ENCODE data around the gene CLEC11A. TPM values are rescaled to one million over a fixed set of nuclear protein-coding genes. Genes with fewer than 3 reads are reported as not detected.

Gene CLEC11A
- total and polyA plus RNA-seq, 10 of the 15 experiments (the other 5 are each of a cell fraction or from before 2014, with no cell fraction given): not detected

DNA sequence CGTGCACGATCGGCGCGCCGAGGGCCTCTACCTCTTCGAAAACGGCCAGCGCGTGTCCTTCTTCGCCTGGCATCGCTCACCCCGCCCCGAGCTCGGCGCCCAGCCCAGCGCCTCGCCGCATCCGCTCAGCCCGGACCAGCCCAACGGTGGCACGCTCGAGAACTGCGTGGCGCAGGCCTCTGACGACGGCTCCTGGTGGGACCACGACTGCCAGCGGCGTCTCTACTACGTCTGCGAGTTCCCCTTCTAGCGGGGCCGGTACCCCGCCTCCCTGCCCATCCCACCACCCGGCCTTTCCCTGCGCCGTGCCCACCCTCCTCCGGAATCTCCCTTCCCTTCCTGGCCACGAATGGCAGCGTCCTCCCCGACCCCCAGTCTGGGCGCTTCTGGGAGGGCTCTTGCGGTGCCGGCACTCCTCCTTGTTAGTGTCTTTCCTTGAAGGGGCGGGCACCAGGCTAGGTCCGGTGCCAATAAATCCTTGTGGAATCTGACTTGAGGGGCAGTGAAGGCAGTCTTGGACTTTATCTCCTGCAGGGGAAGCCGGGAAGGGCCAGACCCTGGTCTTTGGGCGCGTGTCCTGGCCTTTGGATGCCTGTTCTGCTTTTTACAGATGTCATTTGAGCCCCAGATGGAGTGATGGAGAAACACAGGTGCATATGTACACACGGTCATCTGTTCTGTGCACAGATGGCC is 2.2 kb downstream of the CLEC11A start:
- no peak for FAIRE-seq
- peak overlapping the region; percentile 34 for H2AFZ ChIP-seq (ENCODE audit: control insufficient read depth, low read depth, low read length)
- in situ Hi-C loops (cut with MboI): no loop called here

More for the DNA sequence above, 2.2 kb downstream of the CLEC11A start:
- Histone ChIP-seq H3K4me2 (ENCODE audit: control insufficient read depth, insufficient read depth) (peak overlapping the region; percentile 64), H3K36me3 (ENCODE audit: control insufficient read depth in 2 of 2, insufficient read depth in 2 of 2, low read length in 1 of 2) (no peaks in the 10 kb centered on the region), H4K20me1 (ENCODE audit: control insufficient read depth, insufficient read depth) (no peaks in the 10 kb centered on the region), H3K79me2 (ENCODE audit: control insufficient read depth, insufficient read depth, low read length) (no peaks in the 10 kb centered on the region), H3K27ac (ENCODE audit: control insufficient read depth, insufficient read depth) (no peak overlapping the region), H3K9me3 (replicated peaks; ENCODE audit: control insufficient read depth, insufficient read depth, low read length) (peaks cover 1% of the 10 kb centered on the region; the same call in 2 of the 3 replicates), H3K27me3 (replicated peaks in 1 of 2; ENCODE audit: control insufficient read depth in 2 of 2, insufficient read depth in 2 of 2, low read length in 1 of 2) (peaks cover 2 to 5% of the 10 kb centered on the region in 2 experiments; a peak in 3 of 4 replicates), H3K9ac (ENCODE audit: control insufficient read depth, insufficient read depth, low read length) (no peak overlapping the region), H3K4me1 (ENCODE audit: control insufficient read depth, insufficient read depth, low read length) (no peaks in the 10 kb centered on the region), H3K4me3 (no peak overlapping the region)
- no TSS peak for BruUV-seq (replicated peaks)
- intact Hi-C loops (cut with micrococcal nuclease; ENCODE audit: unreplicated experiment): no loop called here
- RAD21 ChIA-PET (ENCODE audit: unreplicated experiment): interaction anchor here (0.7 kb wide), 1 partner anchor 197 kb away, joined by 7 read pairs; no protein-coding TSS in a partner anchor
- DNase-seq (ENCODE audit: low read depth, low spot score) (no peak), ATAC-seq (peak; percentile 57)
- WGBS (ENCODE audit: insufficient coverage, insufficient replicate concordance, low lambda C conversion rate, missing lambda C conversion rate): 9% methylated on average over 45 of the region's 52 CpGs
- POLR2A ChIA-PET: interaction anchor here (0.7 kb wide), 1 partner anchor 364 kb away, joined by 3 read pairs; no protein-coding TSS in a partner anchor
- TF ChIP-seq RELA (IDR thresholded peaks at IDR 0.05; ENCODE audit: borderline replicate concordance, partially characterized antibody) (no peak), BHLHE40 (IDR thresholded peaks at IDR 0.05; ENCODE audit: borderline replicate concordance in 1 of 2, low read depth in 2 of 2, low read length in 1 of 2) (peak in 1 of 2 experiments; percentile 37; a peak in 1 of 4 replicates)
- TF ChIP-seq, protein P1, sequence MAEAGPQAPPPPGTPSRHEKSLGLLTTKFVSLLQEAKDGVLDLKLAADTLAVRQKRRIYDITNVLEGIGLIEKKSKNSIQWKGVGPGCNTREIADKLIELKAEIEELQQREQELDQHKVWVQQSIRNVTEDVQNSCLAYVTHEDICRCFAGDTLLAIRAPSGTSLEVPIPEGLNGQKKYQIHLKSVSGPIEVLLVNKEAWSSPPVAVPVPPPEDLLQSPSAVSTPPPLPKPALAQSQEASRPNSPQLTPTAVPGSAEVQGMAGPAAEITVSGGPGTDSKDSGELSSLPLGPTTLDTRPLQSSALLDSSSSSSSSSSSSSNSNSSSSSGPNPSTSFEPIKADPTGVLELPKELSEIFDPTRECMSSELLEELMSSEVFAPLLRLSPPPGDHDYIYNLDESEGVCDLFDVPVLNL (IDR thresholded peaks at IDR 0.05; ENCODE audit: low read depth, low read length): no peak
- TF ChIP-seq, protein P2, sequence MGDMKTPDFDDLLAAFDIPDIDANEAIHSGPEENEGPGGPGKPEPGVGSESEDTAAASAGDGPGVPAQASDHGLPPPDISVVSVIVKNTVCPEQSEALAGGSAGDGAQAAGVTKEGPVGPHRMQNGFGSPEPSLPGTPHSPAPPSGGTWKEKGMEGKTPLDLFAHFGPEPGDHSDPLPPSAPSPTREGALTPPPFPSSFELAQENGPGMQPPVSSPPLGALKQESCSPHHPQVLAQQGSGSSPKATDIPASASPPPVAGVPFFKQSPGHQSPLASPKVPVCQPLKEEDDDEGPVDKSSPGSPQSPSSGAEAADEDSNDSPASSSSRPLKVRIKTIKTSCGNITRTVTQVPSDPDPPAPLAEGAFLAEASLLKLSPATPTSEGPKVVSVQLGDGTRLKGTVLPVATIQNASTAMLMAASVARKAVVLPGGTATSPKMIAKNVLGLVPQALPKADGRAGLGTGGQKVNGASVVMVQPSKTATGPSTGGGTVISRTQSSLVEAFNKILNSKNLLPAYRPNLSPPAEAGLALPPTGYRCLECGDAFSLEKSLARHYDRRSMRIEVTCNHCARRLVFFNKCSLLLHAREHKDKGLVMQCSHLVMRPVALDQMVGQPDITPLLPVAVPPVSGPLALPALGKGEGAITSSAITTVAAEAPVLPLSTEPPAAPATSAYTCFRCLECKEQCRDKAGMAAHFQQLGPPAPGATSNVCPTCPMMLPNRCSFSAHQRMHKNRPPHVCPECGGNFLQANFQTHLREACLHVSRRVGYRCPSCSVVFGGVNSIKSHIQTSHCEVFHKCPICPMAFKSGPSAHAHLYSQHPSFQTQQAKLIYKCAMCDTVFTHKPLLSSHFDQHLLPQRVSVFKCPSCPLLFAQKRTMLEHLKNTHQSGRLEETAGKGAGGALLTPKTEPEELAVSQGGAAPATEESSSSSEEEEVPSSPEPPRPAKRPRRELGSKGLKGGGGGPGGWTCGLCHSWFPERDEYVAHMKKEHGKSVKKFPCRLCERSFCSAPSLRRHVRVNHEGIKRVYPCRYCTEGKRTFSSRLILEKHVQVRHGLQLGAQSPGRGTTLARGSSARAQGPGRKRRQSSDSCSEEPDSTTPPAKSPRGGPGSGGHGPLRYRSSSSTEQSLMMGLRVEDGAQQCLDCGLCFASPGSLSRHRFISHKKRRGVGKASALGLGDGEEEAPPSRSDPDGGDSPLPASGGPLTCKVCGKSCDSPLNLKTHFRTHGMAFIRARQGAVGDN (IDR thresholded peaks at IDR 0.05): 0 out of 2 replicates have a peak, but pooled peaks have one; percentile 26
- SMC1A ChIA-PET (ENCODE audit: uncharacterized antibody, unreplicated experiment): interaction anchor here (0.7 to 1.2 kb wide), 3 partner anchors 43 to 197 kb away, joined by 3 read pairs; no protein-coding TSS in a partner anchor
- CTCF ChIA-PET: interaction anchor here (0.6 to 1.6 kb wide), 6 partner anchors 14 to 221 kb away, joined by 3 to 5 read pairs (median 3); no protein-coding TSS in a partner anchor
